ENCODE measurements around the gene NEK4. TPM values are rescaled to one million over a fixed set of nuclear protein-coding genes. Genes with fewer than 3 reads are reported as not detected.

NEK4 gene
- total and polyA plus RNA-seq, 4 experiments from 2014 or later = 7.0 to 27.9 (median 19.8) TPM

DNA sequence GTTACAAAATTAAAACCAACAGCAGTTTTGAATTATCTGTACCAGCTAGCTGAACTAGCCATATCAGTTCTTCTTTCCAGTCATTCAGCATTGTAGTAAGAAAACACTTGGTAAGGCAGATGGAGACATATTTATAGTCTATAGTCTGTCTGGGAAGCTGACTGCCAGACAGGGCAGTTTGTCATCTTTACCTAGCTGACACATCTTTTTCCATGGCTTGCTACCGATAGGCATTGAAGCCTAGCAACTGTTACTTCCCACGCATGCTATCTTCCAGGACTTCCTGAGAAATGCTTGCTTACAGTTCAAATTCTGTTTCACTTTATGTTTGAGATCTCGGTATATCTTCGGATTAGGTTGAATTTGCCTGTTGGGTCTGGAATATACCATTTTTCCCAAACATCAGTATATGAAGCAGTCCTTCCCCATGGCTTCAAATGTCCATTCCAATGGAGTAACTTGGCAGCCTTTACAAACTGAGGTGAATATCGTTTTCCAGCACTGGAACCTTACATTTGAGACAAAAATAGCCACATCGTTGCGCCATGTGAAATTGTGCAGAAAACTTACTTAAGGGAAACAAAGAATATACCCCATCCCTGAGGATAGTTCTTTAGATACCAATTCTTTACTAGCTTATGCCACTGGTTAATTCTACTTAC lies 76.1 kb downstream of the NEK4 start:
- no peak for DNase-seq
- Mint-ChIP-seq H3K4me1 (peaks cover 2 to 11% (median 7%) of the 10 kb centered on the region in 4 donors), H3K27me3 (no peaks in the 10 kb centered on the region), H3K4me3 (no peak overlapping the region), H3K27ac (peak overlapping the region in 1 of 7 donors; percentile 73), H3K9me3 (no peaks in the 10 kb centered on the region), H3K36me3 (peaks cover 43 to 79% of the 10 kb centered on the region in 2 donors)
- Histone ChIP-seq H3K27me3 (ENCODE audit: insufficient read depth, low read length) (no peaks in the 10 kb centered on the region), H3K27ac (ENCODE audit: low read depth, low read length) (no peak overlapping the region), H3K36me3 (ENCODE audit: insufficient read depth, low read length) (peaks cover 75% of the 10 kb centered on the region), H3K4me3 (ENCODE audit: low read length in 2 of 2) (no peak overlapping the region), H3K4me1 (ENCODE audit: insufficient read depth, low read length) (no peaks in the 10 kb centered on the region), H3K9me3 (ENCODE audit: control insufficient read depth in 1 of 2, low read length in 2 of 2) (no peaks in the 10 kb centered on the region)
- CTCF ChIA-PET (ENCODE audit: partially characterized antibody) = no interaction called here
- POLR2A ChIA-PET (ENCODE audit: partially characterized antibody) = interaction anchor here (3.0 kb wide), 1 partner anchor 11 kb away, joined by 11 read pairs; the partner anchor contains the start of genes GLT8D1 and SPCS1
- intact Hi-C loops (cut with micrococcal nuclease) = no loop called here

DNA sequence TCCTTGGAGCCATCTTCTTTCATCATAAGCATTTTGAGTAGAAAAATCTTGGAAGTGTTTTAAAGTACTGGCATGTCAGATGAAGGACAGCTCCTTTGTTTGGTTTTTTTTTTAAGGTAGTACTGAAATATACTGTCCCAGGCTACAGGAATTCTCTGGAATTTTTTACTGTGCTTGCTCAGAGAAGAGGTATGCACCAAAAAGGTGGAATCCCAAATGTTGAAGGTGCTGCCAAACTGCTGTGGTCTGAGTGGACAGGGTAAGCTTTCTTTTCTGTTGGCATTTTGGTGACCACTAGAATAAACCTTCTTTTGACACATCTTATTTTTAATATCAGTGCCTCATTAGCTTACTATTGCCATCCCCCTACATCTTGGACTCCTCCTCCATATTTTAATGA lies 77.7 kb downstream of the NEK4 start:
- no peak overlapping the region for H3K27ac ChIP-seq (ENCODE audit: low read depth, low read length)
- Mint-ChIP-seq H3K4me1 (peaks cover 2 to 19% (median 10%) of the 10 kb centered on the region in 4 donors), H3K4me3 (no peak overlapping the region), H3K27me3 (no peaks in the 10 kb centered on the region), H3K36me3 (peaks cover 58 to 90% of the 10 kb centered on the region in 2 donors), H3K27ac (peak overlapping the region in 4 of 7 donors; percentile 18 to 71 (median 55)), H3K9me3 (no peaks in the 10 kb centered on the region)
- no peaks in the 10 kb centered on the region for H3K4me1 ChIP-seq (ENCODE audit: insufficient read depth, low read length)
- no peaks in the 10 kb centered on the region for H3K9me3 ChIP-seq (ENCODE audit: control insufficient read depth in 1 of 2, low read length in 2 of 2)
- CTCF ChIA-PET (ENCODE audit: partially characterized antibody) = interaction anchor here (0.9 kb wide), 1 partner anchor 32 kb away, joined by 3 read pairs; no protein-coding TSS in a partner anchor
- H3K27me3 ChIP-seq (ENCODE audit: insufficient read depth, low read length) = no peaks in the 10 kb centered on the region
- POLR2A ChIA-PET (ENCODE audit: partially characterized antibody) = interaction anchor here (1.4 kb wide), 1 partner anchor 13 kb away, joined by 13 read pairs; the partner anchor contains the start of genes GLT8D1 and SPCS1
- intact Hi-C loops (cut with micrococcal nuclease) = no loop called here
- no peak for DNase-seq
- no peak overlapping the region for H3K4me3 ChIP-seq (ENCODE audit: low read length in 2 of 2)
- H3K36me3 ChIP-seq (ENCODE audit: insufficient read depth, low read length) = peaks cover 91% of the 10 kb centered on the region

DNA sequence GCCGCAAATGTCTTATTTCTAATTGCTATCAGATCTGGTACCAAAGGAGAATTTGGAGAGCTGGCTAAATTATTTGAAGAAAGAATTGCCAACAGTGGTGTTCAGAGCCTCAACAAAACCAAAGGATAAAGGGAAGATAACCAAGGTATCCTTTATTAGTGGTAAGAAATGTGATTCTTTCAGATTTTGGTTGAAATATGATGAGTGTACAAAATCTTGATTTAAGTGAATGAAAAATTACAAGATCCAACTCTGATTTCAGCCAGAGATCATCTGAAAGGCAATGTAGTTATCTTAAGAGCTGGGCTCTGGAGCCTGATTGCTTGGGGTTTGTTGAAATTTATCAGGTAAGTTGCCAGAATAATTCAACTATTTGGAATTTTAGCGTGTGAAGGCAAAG lies 80.2 kb downstream of the NEK4 start:
- Mint-ChIP-seq H3K27ac (peak overlapping the region in 5 of 7 donors; percentile 2 to 95 (median 48)), H3K27me3 (no peaks in the 10 kb centered on the region), H3K9me3 (no peaks in the 10 kb centered on the region), H3K36me3 (peaks cover 50 to 90% of the 10 kb centered on the region in 2 donors), H3K4me1 (peaks cover 12 to 29% (median 23%) of the 10 kb centered on the region in 4 donors), H3K4me3 (no peak overlapping the region)
- DNase-seq = no peak
- Histone ChIP-seq H3K27me3 (ENCODE audit: insufficient read depth, low read length) (no peaks in the 10 kb centered on the region), H3K4me1 (ENCODE audit: insufficient read depth, low read length) (peaks cover 18% of the 10 kb centered on the region), H3K4me3 (ENCODE audit: low read length in 2 of 2) (no peak overlapping the region), H3K27ac (ENCODE audit: low read depth, low read length) (no peak overlapping the region), H3K36me3 (ENCODE audit: insufficient read depth, low read length) (peaks cover 76% of the 10 kb centered on the region), H3K9me3 (ENCODE audit: control insufficient read depth in 1 of 2, low read length in 2 of 2) (no peaks in the 10 kb centered on the region)
- ChIA-PET CTCF (ENCODE audit: partially characterized antibody) (no interaction called here), POLR2A (ENCODE audit: partially characterized antibody) (interaction anchor here (0.5 to 4.3 kb wide), 3 partner anchors 14 to 36 kb away, joined by 3 to 24 read pairs (median 4); partner anchors contain the start of genes GLT8D1 and SPCS1)
- intact Hi-C loops (cut with micrococcal nuclease) = no loop called here

DNA sequence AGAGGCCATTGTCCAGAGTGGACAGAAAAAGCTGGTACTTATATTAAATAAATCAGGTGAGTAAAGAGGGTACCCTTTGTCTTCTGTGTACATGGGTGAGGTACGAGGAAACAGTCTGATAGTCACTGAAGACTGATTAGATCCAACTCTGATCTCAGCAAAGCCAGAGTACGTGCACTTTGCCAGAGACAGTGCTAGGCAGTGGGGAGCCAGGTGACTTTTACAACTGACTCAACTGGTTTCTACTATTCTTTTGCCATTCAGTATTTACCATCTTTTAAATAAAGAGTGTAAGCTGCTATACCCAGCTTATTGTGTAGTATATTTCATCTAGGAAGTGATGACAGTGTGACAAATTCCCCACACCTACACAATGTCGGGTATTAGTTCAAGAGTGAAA lies 81.6 kb downstream of the NEK4 start:
- Histone ChIP-seq H3K27me3 (ENCODE audit: insufficient read depth, low read length) (no peaks in the 10 kb centered on the region), H3K4me1 (ENCODE audit: insufficient read depth, low read length) (peaks cover 29% of the 10 kb centered on the region), H3K4me3 (ENCODE audit: low read length in 2 of 2) (no peak overlapping the region), H3K9me3 (ENCODE audit: control insufficient read depth in 1 of 2, low read length in 2 of 2) (no peaks in the 10 kb centered on the region), H3K27ac (ENCODE audit: low read depth, low read length) (peak overlapping the region; percentile 89), H3K36me3 (ENCODE audit: insufficient read depth, low read length) (peaks cover 64% of the 10 kb centered on the region)
- Mint-ChIP-seq H3K9me3 (no peaks in the 10 kb centered on the region), H3K4me3 (no peak overlapping the region), H3K4me1 (peaks cover 17 to 41% (median 30%) of the 10 kb centered on the region in 4 donors), H3K27ac (peak overlapping the region in 3 of 7 donors; percentile 35 to 95 (median 68)), H3K36me3 (peaks cover 50 to 78% of the 10 kb centered on the region in 2 donors), H3K27me3 (no peaks in the 10 kb centered on the region)
- intact Hi-C loops (cut with micrococcal nuclease) = loop anchor here (5.0 to 10.0 kb wide), 2 partner anchors 152 to 234 kb away; partner anchors contain the start of genes NISCH, TNNC1 and UQCC5
- DNase-seq = no peak
- POLR2A ChIA-PET (ENCODE audit: partially characterized antibody) = interaction anchor here (4.3 kb wide), 1 partner anchor 17 kb away, joined by 24 read pairs; the partner anchor contains the start of genes GLT8D1 and SPCS1
- CTCF ChIA-PET (ENCODE audit: partially characterized antibody) = no interaction called here

DNA sequence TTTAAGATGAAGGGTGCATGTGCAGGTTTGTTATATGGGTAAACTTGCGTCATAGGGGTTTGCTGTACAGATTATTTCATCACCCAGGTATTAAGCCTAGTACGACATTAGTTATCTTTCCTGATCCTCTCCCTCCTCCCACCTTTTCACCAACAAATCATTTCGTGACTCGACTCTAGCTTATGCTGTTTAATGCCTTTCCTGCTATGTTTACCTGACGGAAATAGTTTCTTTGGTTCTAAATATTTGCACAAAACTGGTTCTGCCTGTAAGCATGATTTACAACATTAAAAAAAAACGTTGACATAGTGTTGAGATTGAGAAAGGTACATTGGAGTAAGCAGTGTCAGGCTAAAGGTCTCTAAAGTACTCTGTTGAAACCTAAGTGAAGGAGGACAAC lies 82.5 kb downstream of the NEK4 start:
- no peaks in the 10 kb centered on the region for H3K27me3 Mint-ChIP-seq
- H3K9me3 Mint-ChIP-seq = no peaks in the 10 kb centered on the region
- peaks cover 17 to 46% (median 31%) of the 10 kb centered on the region in 4 donors for H3K4me1 Mint-ChIP-seq
- H3K4me3 Mint-ChIP-seq = peak overlapping the region in 2 of 8 donors; percentile 25 to 36
- H3K27me3 ChIP-seq (ENCODE audit: insufficient read depth, low read length) = no peaks in the 10 kb centered on the region
- H3K4me3 ChIP-seq (ENCODE audit: low read length in 2 of 2) = no peak overlapping the region
- DNase-seq = no peak
- H3K27ac ChIP-seq (ENCODE audit: low read depth, low read length) = peak overlapping the region; percentile 89
- peaks cover 57% of the 10 kb centered on the region for H3K36me3 ChIP-seq (ENCODE audit: insufficient read depth, low read length)
- ChIA-PET POLR2A (ENCODE audit: partially characterized antibody) (interaction anchor here (4.3 kb wide), 1 partner anchor 17 kb away, joined by 24 read pairs; the partner anchor contains the start of genes GLT8D1 and SPCS1), CTCF (ENCODE audit: partially characterized antibody) (no interaction called here)
- H3K9me3 ChIP-seq (ENCODE audit: control insufficient read depth in 1 of 2, low read length in 2 of 2) = no peaks in the 10 kb centered on the region
- peaks cover 43 to 69% of the 10 kb centered on the region in 2 donors for H3K36me3 Mint-ChIP-seq
- intact Hi-C loops (cut with micrococcal nuclease) = loop anchor here (5.0 to 10.0 kb wide), 2 partner anchors 151 to 233 kb away; partner anchors contain the start of genes NISCH, TNNC1 and UQCC5
- peak overlapping the region; percentile 8 to 95 (median 71) for H3K27ac Mint-ChIP-seq
- H3K4me1 ChIP-seq (ENCODE audit: insufficient read depth, low read length) = peaks cover 36% of the 10 kb centered on the region

DNA sequence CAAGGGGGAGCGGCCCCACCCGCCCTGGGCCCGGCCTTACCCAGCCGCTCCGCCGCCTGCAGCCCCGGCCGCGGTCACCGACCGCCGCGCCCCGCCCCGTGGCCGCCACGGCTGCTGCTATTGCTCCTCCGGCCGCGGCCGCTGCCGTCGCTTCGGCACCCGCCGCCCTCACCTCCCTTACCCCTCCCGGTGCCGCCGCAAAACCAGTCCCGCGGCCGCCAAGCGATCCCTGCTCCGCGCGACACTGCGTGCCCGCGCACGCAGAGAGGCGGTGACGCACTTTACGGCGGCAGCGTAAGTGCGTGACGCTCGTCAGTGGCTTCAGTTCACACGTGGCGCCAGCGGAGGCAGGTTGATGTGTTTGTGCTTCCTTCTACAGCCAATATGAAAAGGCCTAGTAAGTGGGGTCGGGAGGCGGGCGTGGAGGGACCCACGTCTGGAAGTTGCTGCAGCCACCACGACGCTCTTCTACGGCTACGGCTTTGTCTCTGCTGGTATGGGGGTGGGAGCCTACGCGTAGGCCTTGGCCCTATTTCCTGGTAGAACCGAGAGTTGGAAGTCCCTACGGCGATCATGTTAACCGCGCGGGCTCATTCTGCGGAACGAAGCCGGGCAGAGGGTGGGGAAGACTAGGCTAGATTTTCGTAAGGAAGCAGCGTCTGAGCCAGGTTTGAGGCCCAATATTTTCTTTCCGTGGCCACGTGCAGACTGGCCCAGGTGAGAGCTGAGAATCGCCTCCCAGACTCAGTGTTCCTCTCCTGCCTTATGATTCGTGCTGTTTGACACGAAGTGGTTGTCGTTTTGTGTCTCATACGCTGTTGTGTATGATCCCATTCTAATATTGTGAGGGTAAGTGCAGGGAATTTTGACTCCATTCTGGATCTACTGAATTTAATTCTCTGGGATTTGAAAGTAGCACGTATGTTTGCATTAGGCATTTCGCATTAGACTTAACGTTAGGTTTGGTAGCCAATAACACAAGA lies 84.7 kb downstream of the NEK4 start, which contains the start of the genes GNL3 and PBRM1:
Gene GNL3 (plus strand): TSS at position 324 of the 983 bp plus-strand sequence. CDS start 61 bp downstream, at position 385.
Gene PBRM1 (minus strand): TSS at position 205 of the 983 bp plus-strand sequence.
- Mint-ChIP-seq H3K36me3 (peaks cover 34 to 54% of the 10 kb centered on the region in 2 donors), H3K27me3 (no peaks in the 10 kb centered on the region), H3K9me3 (no peaks in the 10 kb centered on the region), H3K4me3 (peak within 1 kb of the TSS; percentile 95 to 99 (median 98)), H3K27ac (peak within 1 kb of the TSS; percentile 95 to 99 (median 99)), H3K4me1 (peaks cover 29 to 62% (median 46%) of the 10 kb centered on the region in 4 donors)
- intact Hi-C loops (cut with micrococcal nuclease) = loop anchor here (1.0 to 10.0 kb wide), 5 partner anchors 20 to 361 kb away; partner anchors contain the start of genes NISCH, SFMBT1, SPCS1 and TNNC1
- Histone ChIP-seq H3K4me3 (ENCODE audit: low read length in 2 of 2) (peak within 1 kb of the TSS; percentile 79 to 96), H3K36me3 (ENCODE audit: insufficient read depth, low read length) (peaks cover 37% of the 10 kb centered on the region), H3K27me3 (ENCODE audit: insufficient read depth, low read length) (no peaks in the 10 kb centered on the region), H3K4me1 (ENCODE audit: insufficient read depth, low read length) (peaks cover 50% of the 10 kb centered on the region), H3K9me3 (ENCODE audit: control insufficient read depth in 1 of 2, low read length in 2 of 2) (no peaks in the 10 kb centered on the region), H3K27ac (ENCODE audit: low read depth, low read length) (peak within 1 kb of the TSS; percentile 89)
- DNase-seq = peak; percentile 91 to 95 (median 93)
- CTCF ChIA-PET (ENCODE audit: partially characterized antibody) = no interaction called here
- POLR2A ChIA-PET (ENCODE audit: partially characterized antibody) = interaction anchor here (1.0 to 4.3 kb wide), 7 partner anchors 10 to 85 kb away, joined by 3 to 26 read pairs (median 6); partner anchors contain the start of genes GLT8D1, NEK4 and SPCS1

Measured in CD4-positive, alpha-beta memory T cell (primary cell).